Stomach (tissue), 9 donors: ENCODE results near the gene PCED1B. TPM values are rescaled to one million over a fixed set of nuclear protein-coding genes. Genes with fewer than 3 reads are reported as not detected.
A peak's percentile ranks its signal among the peaks of the same experiment; 100 is the strongest.

Experiments used
- DNase-seq, 2 donors: peaks; one replicate each; pipeline versions ENCODE4 v3.0.0 to v3.0.0-alpha.2; 2013 to 2019
- H3K27ac ChIP-seq, 5 donors: fragments of 200-600 bp in 4 of 5; sonication (generic) in 4 of 5; one replicate each; pipeline ENCODE4 v1.5.1; 2013 to 2019; ENCODE audit warnings: mild to moderate bottlenecking in 1 of 5, moderate library complexity in 1 of 5
- H3K27me3 ChIP-seq, 3 donors: fragments of 200-600 bp; sonication (generic); one replicate each; pipeline ENCODE4 v1.5.1; 2017 to 2019; ENCODE audit warnings: mixed run types in 1 of 3
- H3K36me3 ChIP-seq, 4 donors: fragments of 200-600 bp; sonication (generic); 1 replicate in 3 of 4; 2 replicates in 1 of 4; pipeline ENCODE4 v1.5.1; 2016 to 2019
- H3K4me1 ChIP-seq, 4 donors: fragments of 200-600 bp; sonication (generic); one replicate each; pipeline ENCODE4 v1.5.1; 2016 to 2019
- H3K4me3 ChIP-seq, 4 donors: fragments of 200-600 bp; sonication (generic) in 3 of 4; one replicate each; pipeline ENCODE4 v1.5.1; 2016 to 2019; ENCODE audit warnings: mild to moderate bottlenecking in 1 of 4
- H3K9me3 ChIP-seq, 4 donors: fragments of 200-600 bp; sonication (generic); one replicate each; pipeline ENCODE4 v1.5.1; 2016 to 2019
- CTCF ChIP-seq, 7 experiments: fragments of 450-650 bp in 4 of 7; fragments of 200-600 bp in 3 of 7; sonication (generic) in 3 of 7; IDR thresholded peaks; one replicate each; pipeline ENCODE4 v1.5.1; 2016 to 2019; ENCODE audit warnings: antibody characterized with exemption in 7 of 7, control low read depth in 2 of 7, mild to moderate bottlenecking in 1 of 7
- EP300 ChIP-seq: sonication (generic); formaldehyde crosslinking; IDR thresholded peaks from one replicate; pipeline ENCODE4 v1.6.1; 2017; ENCODE audit warnings: antibody characterized with exemption
- POLR2A ChIP-seq, 4 donors: fragments of 450-650 bp; IDR thresholded peaks; one replicate each; pipeline ENCODE4 v1.6.1; 2016; ENCODE audit warnings: antibody characterized with exemption in 4 of 4, control low read depth in 2 of 4, mild to moderate bottlenecking in 1 of 4, moderate library complexity in 1 of 4
- POLR2AphosphoS5 ChIP-seq, 3 donors: sonication (generic); formaldehyde crosslinking; IDR thresholded peaks; one replicate each; pipeline ENCODE4 v1.6.1; 2016; ENCODE audit warnings: antibody characterized with exemption in 3 of 3
- WGBS, 5 donors: extraction: QIAGEN DNeasy Blood & Tissue Kit in 3 of 5; methylation state at CpG; one replicate each; pipeline versions ENCODE4 v1.1.5 to v1.1.7; 2013 to 2018; 5-methylcytosine and 5-hydroxymethylcytosine counted together
- intact Hi-C: fragments of 100-400 bp; cut with DNase I; formaldehyde crosslinking; loops from one replicate; pipeline ENCODE4 v1.15.1; 2023; ENCODE audit warnings: low total_unique reads
- polyA plus RNA-seq, 3 donors: library from polyadenylated mRNA; stranded (reverse); fragments of 200-250 nt; gene quantifications; one replicate each; pipeline ENCODE4 v1.2.3, GENCODE V29; 2013
- small RNA-seq, 4 donors: library from RNA; depleted of rRNA; stranded (forward); fragments of <200 nt; gene quantifications; one replicate each; pipeline ENCODE3, GENCODE V24; 2016
- total RNA-seq, 5 donors: library from RNA; depleted of rRNA; stranded (reverse); fragments of >200 nt; gene quantifications; one replicate each; pipeline versions ENCODE4 v1.1.0 to v1.2.3, GENCODE V29; 2014 to 2016
- donor health status: healthy with polysubstance abuse.
- donor health status: Bipolar disorder and iron deficiency.
- donor health status: healthy.

The PCED1B gene
- total and polyA plus RNA-seq, 8 donors = 0.73 to 7.6 (median 2.4) TPM; not detected in 1

GRCh38 chr12:47280543-47281300, 201.3 kb downstream of the PCED1B start:
- Histone ChIP-seq H3K9me3 (no peaks in the 10 kb centered on the region), H3K27me3 (no peaks in the 10 kb centered on the region), H3K27ac (no peak overlapping the region), H3K36me3 (no peaks in the 10 kb centered on the region), H3K4me3 (no peak overlapping the region), H3K4me1 (peaks cover 13 to 20% (median 17%) of the 10 kb centered on the region in 4 donors)
- intact Hi-C loops = no loop called here
- WGBS, 5 donors = 75 to 87% (median 82%) methylated on average over 7 of the region's 7 CpGs
- DNase-seq = no peak
- TF ChIP-seq CTCF (IDR thresholded peaks at IDR 0.05) (no peak), POLR2AphosphoS5 (IDR thresholded peaks at IDR 0.05) (no peak), POLR2A (IDR thresholded peaks at IDR 0.05) (no peak)

GRCh38 chr12:47281667-47282171, 202.3 kb downstream of the PCED1B start:
- Histone ChIP-seq H3K36me3 (no peaks in the 10 kb centered on the region), H3K9me3 (no peaks in the 10 kb centered on the region), H3K4me3 (no peak overlapping the region), H3K4me1 (peaks cover 8 to 14% (median 11%) of the 10 kb centered on the region in 4 donors), H3K27me3 (no peaks in the 10 kb centered on the region), H3K27ac (no peak overlapping the region)
- intact Hi-C loops = no loop called here
- TF ChIP-seq EP300 (no peak), CTCF (IDR thresholded peaks at IDR 0.05) (no peak), POLR2A (IDR thresholded peaks at IDR 0.05) (no peak), POLR2AphosphoS5 (IDR thresholded peaks at IDR 0.05) (no peak)
- peak in 1 of 2 donors; percentile 26 for DNase-seq
- WGBS, 5 donors = 51 to 66% (median 54%) methylated on average over 4 of the region's 4 CpGs

- intact Hi-C loops = no loop called here
- no peaks in the 10 kb centered on the region for H3K9me3 ChIP-seq
- WGBS, 5 donors = 84 to 96% (median 95%) methylated on average over 4 of the region's 4 CpGs
Measured at GRCh38 chr12:47282206-47282605, 202.8 kb downstream of the PCED1B start.

More at GRCh38 chr12:47282206-47282605, 202.8 kb downstream of the PCED1B start:
- TF ChIP-seq EP300 (no peak), POLR2AphosphoS5 (IDR thresholded peaks at IDR 0.05) (no peak), POLR2A (IDR thresholded peaks at IDR 0.05) (no peak), CTCF (IDR thresholded peaks at IDR 0.05) (no peak)
- Histone ChIP-seq H3K27me3 (no peaks in the 10 kb centered on the region), H3K4me3 (no peak overlapping the region), H3K27ac (no peak overlapping the region), H3K36me3 (no peaks in the 10 kb centered on the region), H3K4me1 (peaks cover 3 to 9% (median 6%) of the 10 kb centered on the region in 4 donors)
- DNase-seq = no peak

Small RNA genes within 50 kb of the gene (small RNA-seq; reads per million reads assigned to genes)
- 0 reads per million in 4 donors for gene MIR4698

Other genes starting within 250 kb of the PCED1B start
- 10 to 100 TPM in 1 of 5 donors, 1 to 10 TPM in 4; 2.0 to 10.5 (median 4.0) TPM for gene AMIGO2, start 338 bp downstream of the PCED1B start, total RNA-seq
- 1 to 10 TPM; 1.6 to 4.0 (median 2.3) TPM for gene AMIGO2, start 338 bp downstream of the PCED1B start, polyA plus RNA-seq